HG03066 (cell line): Measurements from ENCODE around the gene METTL1.
"Not testable (repeated sequence)": the region's sequence is repeated elsewhere in the genome, so short reads cannot be mapped to it uniquely, and the experiment has no call there.

Source experiments
- ATAC-seq: cut with Tn5 transposase; IDR thresholded peaks from one replicate; pipeline ENCODE4 v1.9.1; 2021; ENCODE audit warnings: low read depth; ENCODE audit not compliant: unreplicated experiment

The METTL1 gene

DNA sequence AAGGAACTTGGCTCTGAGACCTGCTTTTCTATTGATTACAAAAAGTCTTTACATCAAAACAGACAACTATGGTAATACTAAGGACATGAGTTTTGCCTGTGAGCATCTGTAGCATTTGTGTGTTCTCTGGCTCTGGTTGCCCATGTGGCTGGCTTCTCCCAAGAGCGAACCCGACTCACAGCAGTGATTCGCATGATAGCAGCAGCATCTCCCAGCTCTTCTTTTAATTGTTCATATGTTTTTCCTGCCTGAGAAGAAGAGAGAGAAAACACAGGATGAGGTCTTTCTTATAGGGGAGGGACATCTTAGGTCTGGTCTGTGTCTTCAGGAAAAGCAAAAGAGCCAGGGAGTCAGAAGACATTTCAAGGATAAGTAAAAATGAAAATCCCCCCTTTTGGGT, 29.1 kb upstream of the METTL1 start:
- ATAC-seq = no peak

DNA sequence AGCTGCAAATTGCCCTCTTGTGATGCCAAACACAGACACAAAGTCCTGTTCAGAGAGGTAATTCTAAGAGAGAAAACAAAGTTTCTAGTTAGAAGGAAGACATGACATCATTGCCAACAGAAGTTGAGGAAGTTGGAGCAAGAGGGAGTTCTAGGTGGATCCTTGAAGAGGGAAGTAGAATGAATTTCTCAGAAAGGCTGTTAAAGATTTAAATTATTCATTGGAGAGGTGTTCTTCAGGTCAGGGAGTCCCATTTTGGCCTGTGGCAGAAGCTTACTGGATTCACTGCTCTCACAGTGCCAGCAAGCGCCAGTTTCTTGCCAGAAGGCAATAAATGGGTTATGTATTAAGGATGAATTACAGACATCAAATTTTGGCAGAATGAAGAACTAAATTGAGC, 26.0 kb upstream of the METTL1 start:
- no peak for ATAC-seq

DNA sequence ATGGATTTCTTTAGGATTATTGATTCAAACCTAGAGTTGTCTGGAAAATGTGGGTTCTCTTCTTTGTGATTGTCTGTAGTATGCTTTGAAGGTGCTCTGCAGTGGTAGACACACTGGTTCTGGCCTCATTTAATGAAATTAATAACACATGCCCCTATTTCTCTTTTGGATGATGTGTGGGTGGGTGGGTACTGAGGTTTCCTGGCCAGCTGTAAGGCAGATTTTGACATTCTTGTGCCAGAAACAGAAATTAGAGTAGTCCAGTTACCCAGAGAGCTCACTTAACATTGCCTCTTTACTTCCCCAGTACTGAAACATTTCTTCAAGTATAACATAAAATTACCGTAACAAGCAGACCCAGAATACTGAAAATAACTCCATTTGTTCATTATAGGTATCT, 25.1 kb upstream of the METTL1 start:
- ATAC-seq = no peak

DNA sequence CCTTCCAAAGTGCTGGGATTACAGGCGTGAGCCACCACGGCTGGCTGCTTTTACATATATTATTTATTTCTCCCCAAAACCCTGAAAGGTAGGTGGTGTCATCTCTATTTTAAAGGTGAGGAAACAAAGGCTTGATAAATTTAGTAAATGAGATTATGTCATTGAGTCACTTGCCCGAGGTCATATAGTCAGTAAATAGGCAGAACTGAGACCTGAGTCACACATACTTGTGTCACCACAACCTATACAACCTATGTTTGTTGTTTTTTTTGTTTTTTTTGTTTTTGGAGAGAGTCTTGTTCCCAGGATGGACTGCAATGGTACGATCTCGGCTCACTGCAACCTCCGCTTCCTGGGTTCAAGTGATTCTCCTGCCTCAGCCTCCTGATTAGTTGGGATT, 23.4 kb upstream of the METTL1 start:
- ATAC-seq = no peak

DNA sequence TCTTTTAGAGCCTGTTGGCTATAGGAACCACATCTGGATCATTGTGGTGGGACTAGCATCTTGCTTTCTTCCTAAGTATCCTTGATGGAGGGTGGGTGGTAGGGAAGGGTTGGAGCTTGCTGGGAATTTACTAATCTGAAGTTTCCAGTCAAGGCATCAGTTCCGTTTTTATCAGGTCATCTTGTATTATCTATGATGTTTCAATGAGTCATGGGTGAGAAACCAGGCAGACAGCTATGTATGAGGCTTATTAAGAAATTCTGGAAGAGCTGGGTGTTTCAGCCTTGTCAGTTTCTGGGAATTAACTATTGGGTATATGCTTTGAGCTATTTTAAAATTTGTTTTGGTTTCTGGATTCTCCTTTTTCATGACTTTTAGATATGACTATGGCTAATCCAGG, 22.0 kb upstream of the METTL1 start:
- ATAC-seq = no peak

DNA sequence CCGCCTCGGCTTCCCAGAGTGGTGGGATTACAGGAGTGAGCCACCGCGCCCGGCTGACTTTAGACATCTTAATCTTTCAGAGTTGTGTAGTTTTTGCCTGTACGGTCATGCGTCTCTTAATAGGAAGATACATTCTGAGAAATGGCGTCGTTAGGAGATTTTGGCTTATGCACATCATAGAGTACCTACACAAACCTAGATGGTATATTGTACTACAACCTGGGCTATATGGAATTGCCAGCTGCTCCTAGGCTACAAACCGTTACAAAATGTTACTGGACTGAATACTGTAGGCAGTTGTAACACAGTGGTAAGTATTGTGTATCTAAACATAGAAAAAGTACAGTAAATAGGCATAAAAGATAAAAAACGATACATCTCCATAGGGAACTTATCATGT, 12.0 kb upstream of the METTL1 start:
- ATAC-seq = no peak

DNA sequence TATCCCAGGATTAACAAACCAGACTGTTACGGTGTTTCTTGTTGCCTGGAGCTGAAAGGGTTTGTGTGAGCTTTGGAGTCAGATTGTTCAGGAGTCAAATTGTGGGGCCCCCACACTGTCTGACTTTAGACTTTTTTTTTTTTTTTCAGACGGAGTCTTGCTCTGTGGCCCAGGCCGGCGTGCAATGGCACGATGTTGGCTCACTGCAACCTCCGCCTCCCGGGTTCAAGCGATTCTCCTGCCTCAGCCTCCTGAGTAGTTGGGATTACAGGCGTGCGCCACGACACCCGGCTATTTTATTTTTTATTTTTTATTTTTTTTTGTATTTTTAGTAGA, 11.5 kb upstream of the METTL1 start:
- no peak for ATAC-seq

DNA sequence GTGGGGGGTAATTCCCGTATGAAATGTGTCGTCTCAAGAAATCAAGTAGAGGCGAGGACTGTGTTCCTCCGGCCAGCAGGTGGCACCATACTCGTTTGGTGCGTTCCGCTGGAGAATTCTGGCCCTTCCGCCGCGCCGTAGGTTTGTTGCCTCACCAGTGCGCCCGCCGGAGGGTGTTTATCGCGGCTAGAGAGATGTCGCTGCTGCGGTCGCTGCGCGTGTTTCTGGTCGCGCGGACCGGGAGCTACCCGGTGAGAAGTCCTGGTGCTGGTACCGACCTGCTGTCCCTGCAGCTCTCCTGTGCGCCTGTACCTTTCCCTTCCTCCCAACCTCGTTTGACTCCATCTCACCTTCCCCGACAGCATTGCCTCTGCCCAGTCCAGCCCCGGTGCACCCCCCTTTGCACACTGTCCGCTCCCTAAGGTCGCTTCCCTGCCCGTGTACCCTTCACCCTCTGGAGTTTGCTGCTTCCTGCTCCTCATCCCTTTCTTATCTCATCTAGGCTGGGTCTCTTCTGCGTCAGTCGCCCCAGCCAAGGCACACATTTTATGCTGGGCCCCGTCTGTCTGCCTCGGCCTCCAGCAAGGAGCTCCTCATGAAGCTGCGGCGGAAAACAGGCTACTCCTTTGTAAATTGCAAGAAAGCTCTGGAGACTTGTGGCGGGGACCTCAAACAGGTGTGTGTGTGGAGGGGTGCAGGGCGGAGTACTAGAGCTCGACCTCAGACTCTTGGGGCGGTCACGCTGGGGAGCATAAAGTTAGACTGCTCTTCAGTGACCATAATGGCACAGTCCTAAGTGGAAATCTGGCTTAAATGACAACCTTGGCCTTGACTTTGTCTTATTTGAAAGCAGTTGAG, 10.9 kb upstream of the METTL1 start, which contains the start of gene TSFM:
TSFM (plus strand) TSS at position 180 of the 858 bp plus-strand sequence; CDS start at position 195, 15 bp downstream.
- ATAC-seq = peak; percentile 86

DNA sequence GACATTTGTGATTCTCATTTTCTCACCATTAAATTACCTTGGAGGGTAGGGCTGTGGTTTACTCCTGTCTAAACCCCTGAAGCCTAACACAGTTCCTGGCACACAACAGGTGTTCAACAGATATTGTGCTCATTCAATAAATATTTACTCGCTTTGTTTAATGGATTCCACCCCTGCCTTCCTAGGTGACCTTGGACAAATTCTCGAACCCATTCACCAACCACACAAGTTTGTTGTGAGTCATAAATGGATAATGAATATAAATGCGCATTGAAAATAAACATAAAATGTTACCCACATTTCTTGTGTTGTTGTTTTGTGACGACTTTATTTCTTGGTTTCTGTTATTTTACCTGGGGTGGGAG, 10.3 kb upstream of the METTL1 start:
- ATAC-seq = no peak

DNA sequence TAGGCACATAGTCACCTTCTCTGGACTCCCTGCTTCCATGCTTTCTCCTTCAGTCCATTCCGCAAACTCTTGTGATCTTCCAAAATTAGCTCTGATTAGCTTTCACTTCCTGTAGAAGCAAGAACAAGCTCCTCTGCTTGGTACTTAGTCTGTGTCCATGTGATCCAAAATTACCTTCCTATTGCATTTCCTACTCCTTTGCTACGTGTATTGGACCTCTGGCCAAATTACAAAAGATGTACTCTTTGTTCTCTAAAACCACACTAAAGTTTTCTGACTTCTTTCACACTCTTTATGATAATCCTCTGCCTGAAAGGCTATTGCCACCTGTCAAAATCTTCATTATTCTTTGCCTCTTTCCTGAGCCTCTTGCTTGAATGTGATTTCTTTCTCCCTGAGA, 9.9 kb upstream of the METTL1 start:
- no peak for ATAC-seq

DNA sequence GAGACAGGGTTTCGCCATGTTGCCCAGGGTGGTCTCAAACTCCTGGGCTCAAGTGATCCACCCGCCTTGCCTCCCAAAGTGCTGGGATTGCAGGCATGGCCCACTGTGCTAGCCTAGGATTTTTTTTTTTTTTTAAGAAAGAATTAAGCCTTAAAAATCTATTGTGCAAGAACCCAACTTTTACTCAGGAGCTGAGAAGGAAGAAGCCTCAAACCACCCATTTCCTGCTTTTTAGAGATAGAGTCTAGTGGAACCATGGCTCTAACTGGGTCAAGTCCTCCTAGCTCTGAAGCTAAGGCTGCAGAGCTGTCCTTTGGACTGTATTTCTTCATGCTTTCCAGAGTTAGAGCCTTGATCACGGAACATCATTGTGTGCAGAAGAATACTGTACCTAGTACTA, 9.3 kb upstream of the METTL1 start:
- ATAC-seq = no peak

DNA sequence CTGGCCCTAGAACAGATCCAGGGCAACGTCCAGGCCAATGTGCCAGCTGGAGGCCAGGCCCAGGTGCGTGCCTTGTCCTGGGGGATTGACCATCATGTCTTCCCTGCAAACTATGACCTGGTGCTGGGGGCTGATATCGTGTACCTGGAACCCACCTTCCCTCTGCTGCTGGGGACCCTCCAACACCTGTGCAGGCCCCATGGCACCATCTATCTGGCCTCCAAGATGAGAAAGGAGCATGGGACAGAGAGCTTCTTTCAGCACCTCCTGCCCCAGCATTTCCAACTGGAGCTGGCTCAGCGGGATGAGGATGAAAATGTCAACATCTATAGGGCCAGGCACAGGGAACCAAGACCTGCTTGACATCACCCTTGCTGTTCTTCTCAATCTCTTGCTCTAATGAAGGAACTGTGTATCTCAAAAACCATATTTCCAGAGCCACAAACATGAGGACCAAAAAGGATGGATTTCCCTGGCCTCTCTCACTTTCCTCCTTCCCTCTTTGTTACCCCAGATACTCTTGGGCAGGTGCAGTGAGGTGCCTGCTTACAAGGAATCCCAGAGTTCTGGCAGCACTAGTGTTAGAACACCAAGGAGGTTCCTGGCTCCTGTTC, 8.5 kb upstream of the METTL1 start:
- ATAC-seq = no peak

DNA sequence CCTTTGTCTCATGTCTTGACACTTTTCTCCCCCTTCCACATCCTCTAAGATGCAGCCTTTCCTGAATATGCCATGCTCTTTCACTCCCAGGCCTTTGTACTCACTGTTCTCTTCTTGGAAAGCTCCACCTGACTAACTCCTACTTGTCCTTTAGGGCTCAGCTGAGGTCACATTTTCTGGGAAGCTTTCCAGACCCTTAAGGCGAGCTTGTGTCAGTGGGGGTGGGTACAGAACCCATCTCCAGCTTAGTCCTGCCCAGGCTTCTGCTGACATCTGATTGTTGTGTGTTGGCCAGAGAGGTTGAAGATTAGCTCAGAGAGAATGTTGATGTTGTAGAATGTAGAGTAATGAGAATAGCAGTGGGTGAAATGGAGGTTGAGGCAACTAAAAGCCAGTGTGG, 7.8 kb upstream of the METTL1 start:
- ATAC-seq = no peak

DNA sequence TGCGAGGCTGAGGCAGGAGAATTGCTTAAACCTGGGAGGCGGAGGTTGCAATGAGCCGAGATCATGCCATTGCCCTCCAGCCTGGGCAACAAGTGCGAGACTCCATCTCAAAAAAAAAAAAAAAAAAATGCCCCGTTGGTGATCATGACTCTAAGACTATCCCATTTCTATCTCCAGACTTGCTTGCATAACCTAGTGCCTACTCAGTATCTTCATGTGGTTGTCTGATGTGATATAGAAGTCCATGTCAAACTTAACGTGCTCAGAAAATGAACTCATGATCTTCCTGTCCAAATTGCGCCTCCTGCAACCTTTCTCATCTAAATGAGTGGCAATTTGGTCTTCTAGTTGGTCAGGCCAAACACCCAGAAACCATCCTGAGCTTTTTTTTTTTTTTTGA, 6.0 kb upstream of the METTL1 start:
- no peak for ATAC-seq

DNA sequence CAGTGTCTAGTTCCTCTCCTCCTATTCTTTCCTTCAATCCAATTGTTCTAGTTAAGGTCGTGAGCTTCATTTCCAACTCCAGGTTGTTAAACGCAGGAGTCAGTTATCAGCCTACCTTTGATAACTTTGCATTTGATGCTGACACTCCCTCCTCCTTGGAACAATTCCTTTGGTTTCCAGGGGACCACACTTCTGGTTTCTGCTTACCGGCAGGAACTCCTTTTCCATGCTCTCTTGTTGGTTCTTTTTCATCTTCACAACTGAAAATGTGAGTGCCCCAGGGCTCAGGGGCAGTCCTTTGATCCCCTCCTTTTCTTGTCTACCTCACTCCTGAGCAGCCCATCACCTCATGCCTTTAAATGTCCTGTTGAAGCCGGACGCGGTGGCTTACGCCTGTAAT, 5.5 kb upstream of the METTL1 start:
- no peak for ATAC-seq

DNA sequence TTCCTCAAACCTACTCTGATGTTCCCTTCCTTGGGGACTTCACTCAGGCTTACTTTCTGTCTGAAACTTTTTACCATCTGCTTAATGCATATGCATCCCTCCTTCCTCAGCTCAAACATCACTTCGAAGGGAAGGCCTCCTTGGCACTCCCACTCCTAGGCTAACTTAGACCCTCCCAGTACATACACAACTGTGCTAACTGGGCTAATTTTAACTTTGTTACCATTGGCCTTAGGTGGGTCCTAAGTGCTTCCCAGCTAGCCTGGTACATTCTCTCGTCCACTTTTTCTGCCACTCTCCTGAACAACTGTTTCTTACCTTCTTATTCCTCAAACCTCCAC, 4.3 kb upstream of the METTL1 start:
- no peak for ATAC-seq

DNA sequence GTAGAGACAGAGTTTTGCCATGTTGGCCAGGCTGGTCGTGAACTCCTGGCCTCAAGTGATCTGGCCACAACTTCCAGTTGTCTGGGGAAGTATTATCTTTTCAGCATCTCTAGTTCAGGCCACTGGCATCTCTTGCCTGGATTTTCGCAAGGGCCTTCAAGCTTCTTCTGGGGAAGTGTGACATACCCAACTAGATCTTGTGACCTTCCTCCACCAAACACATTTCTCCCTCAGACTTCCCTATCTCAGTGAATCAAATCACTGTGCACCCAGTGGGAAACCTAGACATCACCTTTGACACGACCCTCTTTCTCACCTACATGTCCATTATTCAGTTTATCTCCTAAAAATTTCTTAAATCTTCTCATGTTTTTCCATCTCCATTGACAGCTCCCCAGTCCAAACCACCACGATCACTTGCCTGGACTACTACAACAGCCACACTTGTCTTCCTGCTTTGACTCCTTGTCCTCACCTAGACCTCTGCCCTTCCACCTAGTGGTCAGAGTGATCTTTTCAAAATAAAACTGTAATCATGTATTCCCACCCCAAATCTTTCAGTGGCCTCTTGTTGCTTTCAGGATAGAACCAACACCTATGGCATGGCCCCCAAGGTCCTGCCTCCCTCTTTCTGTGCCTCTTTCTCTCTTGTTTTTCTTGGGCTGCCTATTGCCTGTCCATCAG, 3.8 kb upstream of the METTL1 start:
- ATAC-seq = no peak

DNA sequence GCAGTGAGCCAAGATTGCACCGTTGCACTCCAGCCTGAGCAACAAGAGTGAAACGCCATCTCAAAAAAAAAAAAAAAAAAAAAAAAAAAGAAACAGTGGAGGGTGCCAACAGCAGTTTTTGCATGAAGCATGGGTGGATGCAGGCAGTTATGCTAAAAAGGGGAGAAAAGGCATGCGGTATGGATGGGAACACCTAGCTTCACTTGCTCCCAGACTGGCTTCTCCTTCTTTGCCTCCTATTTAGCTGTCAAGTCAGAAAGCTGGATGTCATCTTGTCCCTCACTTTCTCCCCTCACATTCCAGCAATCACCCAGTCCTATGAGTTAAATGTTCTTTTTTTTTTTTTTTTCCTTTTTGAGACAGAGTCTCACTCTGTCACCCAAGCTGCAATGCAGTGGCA, 3.1 kb upstream of the METTL1 start:
- ATAC-seq = no peak

DNA sequence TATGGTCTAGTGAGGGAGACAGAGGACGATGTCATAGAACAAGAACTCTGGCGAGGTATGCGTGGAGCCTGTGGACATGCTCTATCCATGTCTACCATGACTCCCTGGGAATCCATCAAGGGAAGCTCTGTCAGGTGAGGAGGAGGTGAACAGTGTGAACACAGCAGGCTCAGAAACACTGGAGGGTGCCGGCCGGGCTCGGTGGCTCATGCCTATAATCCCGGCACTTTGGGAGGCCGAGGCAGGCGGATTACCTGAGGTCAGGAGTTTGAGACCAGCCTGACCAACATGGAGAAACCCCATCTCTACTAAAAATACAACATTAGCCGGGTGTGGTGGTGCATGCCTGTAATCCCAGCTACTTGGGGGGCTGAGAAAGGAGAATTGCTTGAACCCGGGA, 2.7 kb upstream of the METTL1 start:
- ATAC-seq = not testable (repeated sequence)

DNA sequence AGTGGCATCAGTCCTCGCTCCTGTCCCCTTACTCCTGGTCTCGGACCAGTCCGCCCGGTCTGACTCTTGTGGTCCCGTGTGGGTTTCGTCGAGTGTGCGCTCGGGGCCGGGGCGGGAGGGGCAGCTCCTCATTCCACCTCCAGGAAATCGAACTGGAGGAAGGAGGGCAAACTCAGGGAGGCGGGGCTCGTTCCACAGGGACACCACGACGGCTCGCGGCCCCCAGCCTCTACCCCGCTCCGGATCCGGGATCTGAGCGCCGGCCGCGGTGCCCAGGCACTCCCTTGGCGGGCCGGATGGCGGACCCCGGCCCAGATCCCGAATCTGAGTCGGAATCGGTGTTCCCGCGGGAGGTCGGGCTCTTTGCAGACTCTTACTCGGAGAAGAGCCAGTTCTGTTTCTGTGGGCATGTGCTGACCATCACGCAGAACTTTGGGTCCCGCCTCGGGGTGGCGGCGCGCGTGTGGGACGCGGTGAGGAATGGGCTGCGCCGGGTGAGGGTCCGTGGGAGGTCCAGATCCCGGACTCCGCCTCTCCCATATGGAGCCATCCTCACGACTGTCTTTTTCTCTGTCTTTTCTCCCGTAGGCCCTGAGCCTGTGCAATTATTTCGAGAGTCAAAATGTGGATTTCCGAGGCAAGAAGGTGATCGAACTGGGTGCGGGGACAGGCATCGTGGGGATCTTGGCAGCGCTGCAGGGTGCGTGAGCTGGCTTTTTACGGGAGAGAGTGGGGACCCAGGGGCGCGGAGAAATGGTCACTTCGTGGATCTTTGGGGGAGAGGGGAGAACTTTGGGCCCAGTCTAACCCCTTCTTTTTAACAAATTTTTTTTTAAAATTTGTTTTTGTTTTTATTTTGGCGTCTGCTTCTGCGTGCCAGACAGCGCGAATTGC, 771 bp upstream of the METTL1 start, which contains the start of gene EEF1AKMT3:
EEF1AKMT3 (plus strand) TSS at position 186 of the 894 bp plus-strand sequence; CDS start at position 297, 111 bp downstream.
- peak; percentile 24 for ATAC-seq
